ENCODE results near the gene HNRNPCL4. TPM values are rescaled to one million over a fixed set of nuclear protein-coding genes. Genes with fewer than 3 reads are reported as not detected.
"Not testable (repeated sequence)": the region's sequence is repeated elsewhere in the genome, so short reads cannot be mapped to it uniquely, and the experiment has no call there.

The HNRNPCL4 gene
- polyA plus RNA-seq: not detected
- long read RNA-seq, donor 1: 0 reads
- long read RNA-seq, donor 2: 0 reads
- long read RNA-seq, donor 3: 0 reads
- long read RNA-seq, donor 4: 0 reads
- long read RNA-seq, donor 5: 0 reads
- long read RNA-seq, donor 6: 0 reads
- long read RNA-seq, donor 7: 0 reads
- long read RNA-seq, donor 8: 0 reads
- long read RNA-seq, donor 9: 0 reads
- long read RNA-seq, donor 10: 0 reads
- long read RNA-seq, donor 11: 0 reads

DNA sequence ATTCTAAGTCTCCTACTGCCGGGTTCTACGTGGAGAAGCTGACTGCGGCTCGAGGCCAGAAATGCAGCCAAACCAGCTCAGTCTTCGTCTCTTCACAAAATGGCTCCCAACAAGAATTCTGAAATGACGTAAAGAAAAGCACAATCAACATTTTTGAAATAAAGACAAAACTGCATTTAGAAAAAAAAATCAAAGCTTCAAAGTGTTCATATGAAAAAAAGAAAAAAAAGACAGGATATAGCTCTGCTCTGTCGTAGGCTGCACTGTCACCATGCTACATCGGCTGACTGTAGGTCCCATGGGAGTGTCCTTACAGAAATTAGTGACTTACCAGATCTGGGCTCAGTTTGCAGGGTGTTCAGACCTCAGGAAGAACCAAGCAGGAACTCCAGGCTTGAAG lies at the start of gene HNRNPCL4:
Gene HNRNPCL4, minus strand, starts transcription at position 101 of the 400 bp plus-strand sequence. CDS start 164 bp downstream, outside the sequence.
- not testable (repeated sequence) for H3K27me3 ChIP-seq (ENCODE audit: control insufficient read depth, insufficient read depth, low read length); DNase-seq; H3K36me3 ChIP-seq (ENCODE audit: control insufficient read depth, insufficient read depth, low read length); H3K27ac ChIP-seq (ENCODE audit: low read length); H3K9me3 ChIP-seq (ENCODE audit: control insufficient read depth, low read depth, low read length); H3K4me3 ChIP-seq (ENCODE audit: low read length); H3K4me1 ChIP-seq (ENCODE audit: control insufficient read depth, insufficient read depth, low read length)
- WGBS (ENCODE audit: insufficient coverage, low lambda C conversion rate): no CpG with 5 or more reads among the region's 8 CpGs

DNA sequence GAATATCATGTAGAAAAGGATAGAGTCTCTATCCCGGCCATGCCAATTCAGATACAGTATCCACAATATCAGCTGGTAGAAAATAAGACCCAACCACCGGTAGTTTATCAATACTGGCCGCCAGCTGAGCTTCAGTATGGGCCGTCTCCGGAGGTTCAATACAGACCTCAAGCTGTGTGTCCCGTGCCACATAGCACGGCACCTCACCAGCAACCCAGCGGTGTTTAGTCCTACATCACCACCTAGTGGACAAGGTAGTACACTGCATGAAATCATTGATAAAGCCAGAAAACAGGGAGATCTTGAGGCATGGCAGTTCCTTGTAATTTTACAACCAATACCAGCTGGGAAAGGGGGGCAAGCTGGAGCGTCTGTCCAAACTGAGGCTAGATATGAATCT lies 43.3 kb upstream of the HNRNPCL4 start:
- WGBS (ENCODE audit: insufficient coverage, low lambda C conversion rate): no CpG with 5 or more reads among the region's 9 CpGs
- DNase-seq: not testable (repeated sequence)

DNA sequence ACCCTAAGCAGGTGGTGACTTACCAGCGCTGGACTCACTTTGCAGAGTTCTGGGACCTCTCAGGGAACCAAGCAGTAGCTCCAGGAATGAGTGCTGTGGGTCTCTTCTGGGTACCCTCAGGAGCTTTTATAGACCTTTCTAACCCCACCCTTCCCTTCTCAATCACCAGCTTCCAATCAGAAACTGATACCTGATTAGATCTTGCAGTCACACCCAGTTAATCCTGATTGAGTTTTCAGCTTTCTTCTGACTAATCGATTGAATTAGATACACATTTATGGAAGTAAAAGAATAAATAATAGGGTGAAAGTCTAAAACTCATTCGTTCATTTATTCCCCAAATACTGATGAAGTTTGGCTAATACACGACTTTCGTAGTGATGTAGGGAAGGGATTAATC lies 35.9 kb upstream of the HNRNPCL4 start, which contains the start of gene PRAMEF13:
Gene PRAMEF13, minus strand, starts transcription at position 101 of the 400 bp plus-strand sequence. CDS start 1,820 bp downstream, outside the sequence.
- not testable (repeated sequence) for H3K4me1 ChIP-seq (ENCODE audit: control insufficient read depth, insufficient read depth, low read length); H3K27ac ChIP-seq (ENCODE audit: low read length); H3K9me3 ChIP-seq (ENCODE audit: control insufficient read depth, low read depth, low read length); DNase-seq; H3K27me3 ChIP-seq (ENCODE audit: control insufficient read depth, insufficient read depth, low read length); H3K36me3 ChIP-seq (ENCODE audit: control insufficient read depth, insufficient read depth, low read length); H3K4me3 ChIP-seq (ENCODE audit: low read length)
- WGBS (ENCODE audit: insufficient coverage, low lambda C conversion rate): no CpG with 5 or more reads among the region's 5 CpGs

More for the DNA sequence above, 43.3 kb upstream of the HNRNPCL4 start:
- H3K36me3 ChIP-seq (ENCODE audit: control insufficient read depth, insufficient read depth, low read length); H3K27ac ChIP-seq (ENCODE audit: low read length); H3K4me1 ChIP-seq (ENCODE audit: control insufficient read depth, insufficient read depth, low read length); H3K27me3 ChIP-seq (ENCODE audit: control insufficient read depth, insufficient read depth, low read length); H3K9me3 ChIP-seq (ENCODE audit: control insufficient read depth, low read depth, low read length); H3K4me3 ChIP-seq (ENCODE audit: low read length): not testable (repeated sequence)

DNA sequence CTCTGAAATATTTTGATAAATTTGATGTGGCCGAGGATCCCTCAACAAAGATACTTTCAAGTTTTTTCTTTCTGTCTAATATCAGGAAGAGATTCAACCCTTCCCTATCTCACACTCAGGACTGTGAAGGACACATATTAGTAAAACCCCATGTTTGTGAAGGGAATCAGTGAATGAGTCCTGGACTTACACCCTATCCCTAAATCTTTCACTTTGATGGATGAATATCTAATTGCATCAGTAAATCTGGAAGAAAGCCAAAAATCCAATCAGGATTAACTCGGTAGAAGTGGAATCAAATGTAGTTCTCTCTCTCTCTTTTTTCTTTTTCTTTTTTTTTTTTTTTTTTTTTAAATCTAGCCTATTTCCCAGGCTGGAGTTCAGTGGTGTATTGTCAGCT lies 6.1 kb upstream of the HNRNPCL4 start, which contains the start of gene PRAMEF9:
Gene PRAMEF9, plus strand, starts transcription at position 301 of the 400 bp plus-strand sequence. CDS start 3,433 bp downstream, outside the sequence.
- DNase-seq; H3K4me1 ChIP-seq (ENCODE audit: control insufficient read depth, insufficient read depth, low read length); H3K36me3 ChIP-seq (ENCODE audit: control insufficient read depth, insufficient read depth, low read length); H3K27ac ChIP-seq (ENCODE audit: low read length); H3K9me3 ChIP-seq (ENCODE audit: control insufficient read depth, low read depth, low read length); H3K4me3 ChIP-seq (ENCODE audit: low read length); H3K27me3 ChIP-seq (ENCODE audit: control insufficient read depth, insufficient read depth, low read length): not testable (repeated sequence)
- 100% methylated on average over 1 of the region's 2 CpGs for WGBS (ENCODE audit: insufficient coverage, low lambda C conversion rate)

DNA sequence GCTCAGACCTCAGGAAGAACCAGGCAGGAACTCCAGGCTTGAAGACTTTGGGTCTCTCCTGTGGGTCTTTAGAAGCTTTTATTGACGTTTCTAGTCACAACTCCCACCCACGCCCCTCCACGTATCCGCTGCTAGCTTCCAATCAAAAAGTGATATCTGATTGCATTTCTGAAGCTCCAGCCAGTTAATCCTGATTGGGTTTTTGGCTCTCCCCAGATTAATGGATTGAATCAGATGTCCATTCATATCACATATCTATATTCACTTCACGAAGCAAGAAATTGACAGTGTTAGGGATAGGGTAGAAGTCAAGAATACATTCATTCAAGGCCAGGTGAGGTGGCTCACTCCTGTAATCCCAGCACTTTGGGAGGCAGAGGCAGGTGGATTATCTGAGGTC lies 9.5 kb downstream of the HNRNPCL4 start, which contains the start of gene PRAMEF26:
Gene PRAMEF26, minus strand, starts transcription at position 101 of the 400 bp plus-strand sequence. CDS start 2,914 bp downstream, outside the sequence.
- not testable (repeated sequence) for H3K4me1 ChIP-seq (ENCODE audit: control insufficient read depth, insufficient read depth, low read length); H3K27me3 ChIP-seq (ENCODE audit: control insufficient read depth, insufficient read depth, low read length); H3K9me3 ChIP-seq (ENCODE audit: control insufficient read depth, low read depth, low read length); H3K36me3 ChIP-seq (ENCODE audit: control insufficient read depth, insufficient read depth, low read length); H3K4me3 ChIP-seq (ENCODE audit: low read length); DNase-seq; H3K27ac ChIP-seq (ENCODE audit: low read length)
- WGBS (ENCODE audit: insufficient coverage, low lambda C conversion rate): no CpG with 5 or more reads among the region's 5 CpGs

DNA sequence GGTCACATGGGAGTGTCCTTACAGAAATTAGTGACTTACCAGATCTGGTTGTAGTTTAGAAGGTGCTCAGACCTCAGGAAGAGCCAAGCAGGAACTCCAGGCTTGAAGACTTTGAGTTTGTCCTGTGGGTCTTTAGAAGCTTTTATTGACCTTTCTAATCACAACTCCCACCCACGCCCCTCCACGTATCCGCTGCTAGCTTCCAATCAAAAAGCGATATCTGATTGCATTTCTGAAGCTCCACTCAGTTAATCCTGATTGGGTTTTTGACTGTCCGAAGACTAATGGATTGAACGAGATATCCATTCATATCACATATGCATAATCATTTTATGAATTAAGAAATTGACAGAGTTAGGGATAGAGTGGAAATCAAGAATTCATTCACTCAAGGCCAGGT lies 48.7 kb downstream of the HNRNPCL4 start, which contains the start of gene HNRNPCL2:
Gene HNRNPCL2, minus strand, starts transcription at position 101 of the 400 bp plus-strand sequence. CDS start 454 bp downstream, outside the sequence.
- H3K4me3 ChIP-seq (ENCODE audit: low read length); DNase-seq; H3K27me3 ChIP-seq (ENCODE audit: control insufficient read depth, insufficient read depth, low read length); H3K36me3 ChIP-seq (ENCODE audit: control insufficient read depth, insufficient read depth, low read length); H3K4me1 ChIP-seq (ENCODE audit: control insufficient read depth, insufficient read depth, low read length); H3K9me3 ChIP-seq (ENCODE audit: control insufficient read depth, low read depth, low read length); H3K27ac ChIP-seq (ENCODE audit: low read length): not testable (repeated sequence)
- no CpG with 5 or more reads among the region's 6 CpGs for WGBS (ENCODE audit: insufficient coverage, low lambda C conversion rate)

Other genes with a start within 250 kb of the HNRNPCL4 start
- not detected for gene PRAMEF7, start 249.0 kb downstream of the HNRNPCL4 start, polyA plus RNA-seq
- gene PRAMEF6, start 218.1 kb downstream of the HNRNPCL4 start, polyA plus RNA-seq: not detected
- gene PRAMEF27, start 109.1 kb downstream of the HNRNPCL4 start, polyA plus RNA-seq: not detected
- gene HNRNPCL3, start 104.9 kb downstream of the HNRNPCL4 start, polyA plus RNA-seq: not detected
- gene PRAMEF25, start 94.9 kb downstream of the HNRNPCL4 start, polyA plus RNA-seq: not detected
- not detected for gene HNRNPCL2, start 48.8 kb downstream of the HNRNPCL4 start, polyA plus RNA-seq
- not detected for gene PRAMEF26, start 9.6 kb downstream of the HNRNPCL4 start, polyA plus RNA-seq
- not detected for gene PRAMEF9, start 6.2 kb upstream of the HNRNPCL4 start, polyA plus RNA-seq
- not detected for gene PRAMEF13, start 35.8 kb upstream of the HNRNPCL4 start, polyA plus RNA-seq
- gene PRAMEF18, start 60.5 kb upstream of the HNRNPCL4 start, polyA plus RNA-seq: not detected
- not detected for gene PRAMEF5, start 88.6 kb upstream of the HNRNPCL4 start, polyA plus RNA-seq
- not detected for gene PRAMEF8, start 119.5 kb upstream of the HNRNPCL4 start, polyA plus RNA-seq
- gene PRAMEF33, start 137.9 kb upstream of the HNRNPCL4 start, polyA plus RNA-seq: not detected
- not detected for gene PRAMEF15, start 149.9 kb upstream of the HNRNPCL4 start, polyA plus RNA-seq
- not detected for gene PRAMEF14, start 181.5 kb upstream of the HNRNPCL4 start, polyA plus RNA-seq
- gene PRAMEF19, start 206.3 kb upstream of the HNRNPCL4 start, polyA plus RNA-seq: not detected
- gene PRAMEF17, start 224.0 kb upstream of the HNRNPCL4 start, polyA plus RNA-seq: not detected
- not detected for gene PRAMEF20, start 244.8 kb upstream of the HNRNPCL4 start, polyA plus RNA-seq